Stimulated activated CD8-positive, alpha-beta memory T cell treated with anti-CD3 and anti-CD28 coated beads, Interleukin-15, amount 100 ng/mL, for 4 hours (primary cell): ENCODE results near the gene IQSEC1.

ENCODE experiments used
- DNase-seq, 2 donors: peaks; one replicate each; pipeline ENCODE4 v3.0.0-alpha.2; 2020; ENCODE audit warnings: low read depth in 2 of 2

Gene IQSEC1

GRCh38 chr3:13073326-13074005 is at the start of gene IQSEC1:
Gene IQSEC1 (minus strand): TSS chr3:13073429. CDS start chr3:13073014, 415 bp downstream.
- DNase-seq: peak; percentile 45 to 49

GRCh38 chr3:13122081-13123012 is 49.1 kb upstream of the IQSEC1 start:
- DNase-seq: no peak

GRCh38 chr3:13121553-13122001 is 48.3 kb upstream of the IQSEC1 start:
- no peak for DNase-seq

- DNase-seq: no peak
Observed at GRCh38 chr3:13120928-13121552, 47.8 kb upstream of the IQSEC1 start.

GRCh38 chr3:13120289-13120927 is 47.2 kb upstream of the IQSEC1 start:
- DNase-seq: no peak

GRCh38 chr3:13119471-13120220 is 46.4 kb upstream of the IQSEC1 start:
- no peak for DNase-seq

GRCh38 chr3:13116426-13116825 is 43.2 kb upstream of the IQSEC1 start:
- no peak for DNase-seq

- no peak for DNase-seq
Observed at GRCh38 chr3:13115991-13116390, 42.8 kb upstream of the IQSEC1 start.

- DNase-seq: no peak
Observed at GRCh38 chr3:13115576-13115910, 42.3 kb upstream of the IQSEC1 start.

GRCh38 chr3:13114811-13115575 is 41.8 kb upstream of the IQSEC1 start:
- no peak for DNase-seq

GRCh38 chr3:13113346-13114330 is 40.4 kb upstream of the IQSEC1 start:
- DNase-seq: no peak

- DNase-seq: no peak
Observed at GRCh38 chr3:13112521-13113345, 39.5 kb upstream of the IQSEC1 start.

GRCh38 chr3:13111873-13112520 is 38.8 kb upstream of the IQSEC1 start:
- no peak for DNase-seq

GRCh38 chr3:13111173-13111872 is 38.1 kb upstream of the IQSEC1 start:
- no peak for DNase-seq

GRCh38 chr3:13110678-13111116 is 37.5 kb upstream of the IQSEC1 start:
- DNase-seq: no peak

- DNase-seq: no peak
Observed at GRCh38 chr3:13109516-13109915, 36.3 kb upstream of the IQSEC1 start.

- no peak for DNase-seq
Observed at GRCh38 chr3:13108861-13109260, 35.6 kb upstream of the IQSEC1 start.
